ENCODE measurements around the gene TIE1.

- no peak for TF ChIP-seq CTCF (IDR thresholded peaks at IDR 0.05; ENCODE audit: low read depth, low read length)
- TF ChIP-seq POLR2A (IDR thresholded peaks at IDR 0.05; ENCODE audit: extremely low read depth, insufficient read length), result no peak
- no peak for TF ChIP-seq MYC (IDR thresholded peaks at IDR 0.05; ENCODE audit: low read depth, low read length)
- TF ChIP-seq MAX (IDR thresholded peaks at IDR 0.05; ENCODE audit: low read depth, low read length), result no peak
These were observed 30.2 kb upstream of the TIE1 start for GRCh38 chr1:43270421-43271095.

Data from NB4 (cell line).